HuH-7 (cell line): ENCODE data around the gene SYNE3.

Experiments used
- DNase-seq: peaks from one replicate; pipeline ENCODE4 v3.0.0; 2011; ENCODE audit warnings: low spot score

Gene SYNE3

GRCh38 chr14:95489214-95490137 lies 27.0 kb downstream of the SYNE3 start:
- no peak for DNase-seq

DNA sequence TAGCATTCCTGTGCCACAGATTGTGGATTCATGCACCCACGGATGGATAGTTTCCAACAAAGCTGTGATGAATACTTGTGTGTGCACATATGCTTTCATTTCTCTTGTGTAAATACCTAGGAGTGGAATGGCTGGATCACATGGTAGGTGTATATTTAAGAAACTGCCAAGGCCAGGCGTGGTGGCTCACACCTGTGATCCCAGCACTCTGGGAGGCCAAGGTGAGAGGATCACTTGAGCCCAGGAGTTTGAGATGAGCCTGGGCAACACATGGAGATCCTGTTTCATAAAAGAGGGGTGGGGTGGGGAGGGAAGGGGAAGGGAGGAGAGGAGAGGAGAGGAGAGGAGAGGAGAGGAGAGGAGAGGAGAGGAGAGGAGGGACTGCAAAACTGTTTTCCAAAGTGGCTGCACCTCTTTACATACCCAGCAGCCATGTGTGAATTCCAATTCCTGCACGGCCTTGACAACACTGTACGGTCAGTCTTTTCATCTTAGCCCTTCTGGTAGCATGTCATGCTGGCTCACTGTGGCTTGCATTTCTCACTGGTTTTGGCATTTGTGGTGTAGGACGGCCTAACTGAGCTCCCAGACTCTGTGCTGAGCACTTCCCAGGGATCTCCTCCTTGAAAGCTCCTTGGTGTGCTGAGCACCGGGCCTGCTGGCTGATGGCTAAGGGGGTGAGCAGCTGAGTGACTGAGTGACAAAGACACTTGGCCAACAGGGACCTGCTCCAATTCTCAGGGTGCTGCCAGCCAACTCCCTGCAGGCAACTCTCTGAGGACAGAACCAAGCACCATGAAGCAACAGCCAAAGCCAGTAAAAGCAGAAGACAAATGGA lies 27.9 kb downstream of the SYNE3 start:
- no peak for DNase-seq

GRCh38 chr14:95487669-95488084 lies 28.8 kb downstream of the SYNE3 start:
- no peak for DNase-seq

DNA sequence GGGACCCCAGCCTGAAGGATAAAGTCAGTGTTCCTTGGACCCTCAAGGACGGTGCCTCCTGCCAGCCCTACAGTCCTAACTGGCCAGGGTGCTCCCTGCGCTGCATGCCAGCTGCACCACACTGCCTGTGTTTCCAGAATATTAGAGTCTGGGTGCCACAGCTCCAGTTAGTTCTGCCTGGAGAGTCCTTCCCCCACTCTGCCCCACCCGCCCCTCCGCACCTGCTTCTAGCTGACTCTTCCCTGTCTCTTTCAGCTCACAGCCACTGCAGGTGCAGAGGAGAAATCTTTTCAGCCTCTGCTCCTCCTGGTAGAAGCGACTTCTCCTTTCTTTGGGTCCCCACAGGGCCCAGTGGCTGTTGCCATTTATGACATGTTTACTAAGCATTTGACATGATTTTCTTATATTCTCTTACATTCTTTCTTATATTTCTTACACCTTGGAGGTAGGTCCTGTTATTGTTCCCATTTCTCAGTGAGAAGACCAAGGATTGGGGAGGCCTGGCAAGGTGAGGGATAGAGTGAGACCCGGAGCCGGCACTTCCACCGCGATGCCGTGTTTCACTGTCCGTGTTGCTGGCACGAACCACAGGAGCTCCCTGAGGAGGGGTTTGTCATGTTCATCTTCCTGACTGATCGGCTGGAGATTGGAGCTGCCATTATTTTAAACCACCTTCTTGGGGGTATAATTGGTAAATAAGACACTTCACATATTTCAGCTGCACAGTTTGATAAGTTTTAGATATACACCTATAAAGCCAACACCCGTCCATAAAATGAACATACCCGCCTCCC lies 29.4 kb downstream of the SYNE3 start:
- no peak for DNase-seq

- DNase-seq, result no peak
Observed at GRCh38 chr14:95485222-95485819, 31.1 kb downstream of the SYNE3 start.

GRCh38 chr14:95484296-95484695 lies 32.2 kb downstream of the SYNE3 start:
- DNase-seq, result no peak

- no peak for DNase-seq
Observed at GRCh38 chr14:95483309-95484165, 32.9 kb downstream of the SYNE3 start.

DNA sequence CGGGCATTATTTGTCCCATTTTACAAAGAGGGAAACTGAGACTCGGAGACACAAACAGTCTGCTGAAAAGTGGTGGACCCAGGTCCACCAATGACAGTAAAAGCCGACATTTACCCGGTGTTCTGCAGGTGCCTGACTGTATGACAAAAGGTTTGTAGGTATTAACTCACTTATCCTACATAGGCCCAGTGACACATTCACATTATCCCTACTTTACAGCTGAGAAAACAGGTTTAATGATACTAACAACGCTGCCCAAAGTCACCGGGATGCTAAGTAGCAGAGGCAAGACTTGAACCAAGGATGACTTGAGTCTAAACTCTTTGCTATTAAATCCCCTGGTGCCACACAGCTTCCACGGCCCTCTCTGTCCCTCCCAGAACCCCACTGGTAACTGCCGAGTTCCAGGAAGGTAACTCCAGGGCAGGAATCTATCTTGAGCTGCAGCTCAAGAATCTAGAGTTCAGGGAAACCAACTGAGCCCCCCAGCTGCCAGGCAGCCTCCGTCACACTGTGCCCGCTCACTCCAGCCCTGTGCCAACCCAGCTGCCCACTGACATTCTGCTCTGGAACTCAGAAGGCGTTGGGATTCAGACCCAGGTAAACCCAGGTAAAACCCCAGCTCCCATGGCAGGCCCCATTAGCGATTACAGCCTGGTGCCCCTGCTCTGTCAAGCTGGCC lies 33.7 kb downstream of the SYNE3 start:
- DNase-seq, result no peak

GRCh38 chr14:95481391-95482022 lies 34.9 kb downstream of the SYNE3 start:
- no peak for DNase-seq

DNA sequence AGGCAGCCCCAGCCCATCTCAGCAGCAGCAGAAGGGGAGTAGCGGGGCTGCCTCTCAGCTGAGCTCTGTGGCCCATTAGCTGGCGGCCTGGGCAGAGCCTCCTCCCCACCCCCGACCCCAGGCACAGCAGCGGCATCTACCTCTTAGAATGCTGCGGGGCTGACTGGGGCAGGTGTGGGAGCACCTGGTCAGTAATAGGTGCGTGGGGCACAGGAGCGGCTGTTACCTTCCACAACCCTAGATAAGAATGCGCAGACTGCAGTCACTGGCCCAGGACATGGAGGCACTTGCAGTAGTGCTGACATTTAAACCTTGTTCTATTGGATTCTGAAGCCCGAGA lies 35.6 kb downstream of the SYNE3 start:
- no peak for DNase-seq

DNA sequence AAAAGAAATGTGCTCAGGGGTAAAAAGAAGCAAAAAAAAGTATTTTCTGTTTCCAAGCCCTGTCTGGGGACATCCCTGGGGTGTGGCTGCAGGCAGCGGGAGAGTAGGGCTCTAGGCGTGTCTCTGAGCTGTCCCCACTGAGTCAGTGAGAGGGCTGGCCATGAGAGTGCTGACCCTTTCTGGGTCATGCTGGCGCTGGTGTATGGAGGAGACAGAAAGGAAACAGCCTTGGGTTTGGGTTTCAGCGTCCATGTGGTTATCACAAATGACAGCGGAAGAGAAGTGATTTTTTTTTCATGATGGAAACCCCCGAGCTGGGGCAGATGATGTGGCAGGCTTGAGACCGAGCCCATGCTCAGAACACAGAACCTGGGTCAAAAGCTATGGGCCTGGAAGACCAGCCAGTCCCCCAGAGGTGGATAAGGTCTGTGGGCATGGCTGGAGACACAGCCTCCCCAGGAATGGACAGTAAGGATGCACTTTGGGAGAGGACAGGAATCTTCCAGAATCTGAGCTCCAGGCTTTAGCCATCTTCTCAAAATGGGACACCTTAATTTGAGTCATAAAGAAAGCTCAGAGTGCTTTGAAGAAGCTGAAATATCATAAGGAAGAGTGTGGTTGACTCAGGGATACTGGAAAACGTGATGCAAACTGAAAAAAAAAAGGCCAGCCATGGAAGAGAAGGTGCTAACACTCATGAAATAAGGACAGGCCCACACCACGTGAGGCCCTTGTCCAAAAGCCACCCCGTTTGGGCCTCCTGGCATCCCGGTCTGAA lies 36.2 kb downstream of the SYNE3 start:
- DNase-seq, result no peak

DNA sequence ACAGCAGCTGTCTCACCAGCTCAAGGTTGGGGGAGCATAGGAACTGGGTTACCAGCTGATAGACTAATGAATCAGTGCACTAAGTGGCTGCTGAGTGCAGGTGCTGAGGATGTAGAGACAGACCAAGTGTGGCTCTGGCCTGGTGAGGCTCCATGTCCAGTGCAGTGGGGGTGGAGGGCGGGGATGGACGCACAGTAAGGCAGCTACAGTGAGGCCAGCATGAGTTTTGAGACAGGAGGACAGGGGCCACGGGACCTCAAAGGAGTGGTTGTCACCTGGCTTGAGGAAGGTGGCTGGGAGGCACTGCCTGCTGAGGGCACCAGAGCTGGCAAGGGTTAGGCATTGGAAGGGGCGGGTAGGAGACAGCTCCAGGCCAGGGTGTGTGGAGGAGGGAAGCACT lies 37.0 kb downstream of the SYNE3 start:
- DNase-seq, result no peak

- no peak for DNase-seq
Observed at GRCh38 chr14:95478818-95479217, 37.6 kb downstream of the SYNE3 start.

DNA sequence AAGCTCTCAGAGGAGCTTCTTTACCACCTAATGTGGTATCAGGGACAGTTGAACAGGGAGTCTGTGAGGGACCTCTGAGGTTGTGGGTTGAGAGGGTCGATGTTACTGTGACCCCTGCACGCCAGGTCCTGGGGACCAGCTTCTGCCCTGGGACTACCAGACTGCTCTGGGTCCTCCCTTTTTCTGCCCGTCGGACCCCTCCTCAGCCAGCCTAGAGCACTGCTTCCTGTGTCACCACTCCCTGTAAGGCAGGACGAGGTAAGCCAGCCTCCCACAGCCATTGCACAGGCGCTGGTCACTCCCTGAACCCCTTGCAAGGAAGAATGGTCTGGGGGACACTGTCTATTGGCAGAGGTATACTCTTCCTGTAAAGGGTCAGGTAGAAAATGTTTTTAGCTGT lies 38.1 kb downstream of the SYNE3 start:
- no peak for DNase-seq

GRCh38 chr14:95477411-95478269 lies 38.8 kb downstream of the SYNE3 start:
- DNase-seq, result no peak

DNA sequence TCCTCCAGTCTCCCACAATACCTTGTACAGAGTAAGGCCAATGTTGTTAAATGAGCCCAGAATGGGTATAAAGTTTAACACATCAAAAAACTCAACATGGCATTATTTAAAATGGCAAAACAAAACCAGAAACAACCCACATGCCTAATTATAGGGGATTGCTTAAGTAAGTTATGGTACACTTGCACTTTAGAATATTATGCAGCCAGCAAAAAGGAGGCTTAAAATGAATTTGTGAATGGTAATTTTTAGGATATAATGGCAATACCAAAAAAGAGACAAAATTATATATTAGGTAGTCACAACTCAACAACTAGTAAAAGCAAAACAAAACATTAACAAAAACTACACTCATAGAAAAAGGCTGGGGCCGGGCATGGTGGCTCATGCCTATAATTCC lies 39.7 kb downstream of the SYNE3 start:
- DNase-seq, result no peak

GRCh38 chr14:95475540-95476240 lies 40.8 kb downstream of the SYNE3 start:
- DNase-seq, result no peak

DNA sequence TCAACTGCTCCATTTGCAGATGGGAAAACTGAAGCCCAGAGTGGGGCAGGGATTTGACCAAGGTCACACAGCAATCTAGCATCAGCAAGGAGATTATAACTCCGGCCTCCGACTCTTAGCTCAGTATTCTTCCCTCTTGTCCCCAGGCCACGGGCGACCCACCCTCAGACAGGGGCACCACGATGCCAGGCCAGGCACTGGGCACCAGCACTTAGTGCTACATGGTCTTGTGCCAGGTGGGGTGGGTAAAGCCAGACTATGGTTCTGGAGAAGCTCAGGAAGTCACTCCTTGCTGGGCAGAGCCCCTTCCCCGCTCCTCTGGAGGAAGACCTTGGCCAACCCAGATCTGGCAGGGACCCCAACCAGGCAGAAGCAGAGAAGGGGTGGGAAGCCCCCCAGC lies 41.5 kb downstream of the SYNE3 start:
- DNase-seq, result no peak
